NT2/D1 (cell line): ENCODE results near the gene SLC9A8.

ENCODE experiments used
- DNase-seq: peaks from one replicate; pipeline ENCODE4 v3.0.0-alpha.2; 2011; ENCODE audit warnings: low read depth, low spot score
- H3K27me3 ChIP-seq: 2 replicates; pipeline ENCODE4 v1.6.0; 2011; ENCODE audit warnings: mild to moderate bottlenecking; ENCODE audit not compliant: insufficient read length, insufficient read depth
- H3K36me3 ChIP-seq: 2 replicates; pipeline ENCODE4 v1.6.1; 2011; ENCODE audit warnings: mild to moderate bottlenecking, low read length, mixed read lengths; ENCODE audit not compliant: insufficient read depth, insufficient read length
- H3K4me1 ChIP-seq: 2 replicates; pipeline ENCODE4 v1.5.1; 2011; ENCODE audit not compliant: insufficient read depth, insufficient read length
- H3K4me3 ChIP-seq: 2 replicates; pipeline ENCODE4 v1.5.1; 2011; ENCODE audit warnings: low read depth; ENCODE audit not compliant: insufficient read length
- H3K9ac ChIP-seq: 2 replicates; pipeline ENCODE4 v1.6.0; 2011; ENCODE audit warnings: low read depth; ENCODE audit not compliant: insufficient read length
- H3K9me3 ChIP-seq: 2 replicates; pipeline ENCODE4 v1.5.1; 2011; ENCODE audit warnings: mild to moderate bottlenecking, low read length; ENCODE audit not compliant: insufficient read depth
- SUZ12 ChIP-seq: IDR thresholded peaks from 2 replicates; pipeline ENCODE4 v1.6.1; 2011; ENCODE audit not compliant: insufficient read length, insufficient read depth; ENCODE audit errors: extremely low read depth
- YY1 ChIP-seq: IDR thresholded peaks from 2 replicates; pipeline ENCODE4 v1.6.1; 2011; ENCODE audit not compliant: insufficient read length, insufficient read depth
- ZNF274 ChIP-seq: IDR thresholded peaks from 2 replicates; pipeline ENCODE4 v1.6.1; 2011; ENCODE audit warnings: mild to moderate bottlenecking, low read depth, low read length

The SLC9A8 gene

GRCh38 chr20:49904440-49905214 lies 92.0 kb downstream of the SLC9A8 start:
- DNase-seq = no peak
- no peak overlapping the region for H3K9ac ChIP-seq
- H3K9me3 ChIP-seq = no peaks in the 10 kb centered on the region
- TF ChIP-seq ZNF274 (no peak), SUZ12 (no peak), YY1 (no peak)
- H3K4me3 ChIP-seq = no peak overlapping the region
- no peaks in the 10 kb centered on the region for H3K27me3 ChIP-seq
- H3K4me1 ChIP-seq = no peaks in the 10 kb centered on the region
- H3K36me3 ChIP-seq = peaks cover 61% of the 10 kb centered on the region

GRCh38 chr20:49905415-49906091 lies 92.9 kb downstream of the SLC9A8 start:
- Histone ChIP-seq H3K9me3 (no peaks in the 10 kb centered on the region), H3K4me3 (no peak overlapping the region), H3K27me3 (no peaks in the 10 kb centered on the region), H3K9ac (no peak overlapping the region), H3K4me1 (peaks cover 2% of the 10 kb centered on the region), H3K36me3 (peaks cover 71% of the 10 kb centered on the region)
- TF ChIP-seq SUZ12 = no peak
- TF ChIP-seq YY1 = no peak
- no peak for TF ChIP-seq ZNF274
- DNase-seq = no peak

GRCh38 chr20:49906101-49906604 lies 93.5 kb downstream of the SLC9A8 start:
- Histone ChIP-seq H3K36me3 (peaks cover 72% of the 10 kb centered on the region), H3K9me3 (no peaks in the 10 kb centered on the region), H3K4me1 (peaks cover 2% of the 10 kb centered on the region), H3K9ac (no peak overlapping the region), H3K27me3 (no peaks in the 10 kb centered on the region), H3K4me3 (no peak overlapping the region)
- TF ChIP-seq ZNF274 (no peak), SUZ12 (no peak), YY1 (no peak)
- no peak for DNase-seq

GRCh38 chr20:49906615-49907154 lies 94.1 kb downstream of the SLC9A8 start:
- Histone ChIP-seq H3K9me3 (no peaks in the 10 kb centered on the region), H3K4me1 (peaks cover 2% of the 10 kb centered on the region), H3K9ac (no peak overlapping the region), H3K36me3 (peaks cover 74% of the 10 kb centered on the region), H3K4me3 (no peak overlapping the region), H3K27me3 (no peaks in the 10 kb centered on the region)
- TF ChIP-seq SUZ12 (no peak), YY1 (no peak), ZNF274 (no peak)
- DNase-seq = no peak

- H3K4me3 ChIP-seq = no peak overlapping the region
- no peak overlapping the region for H3K9ac ChIP-seq
- no peaks in the 10 kb centered on the region for H3K27me3 ChIP-seq
- TF ChIP-seq SUZ12 (no peak), YY1 (no peak)
- no peaks in the 10 kb centered on the region for H3K9me3 ChIP-seq
- peaks cover 79% of the 10 kb centered on the region for H3K36me3 ChIP-seq
- H3K4me1 ChIP-seq = peaks cover 2% of the 10 kb centered on the region
- DNase-seq = no peak
Observed at GRCh38 chr20:49907405-49908257, 95.0 kb downstream of the SLC9A8 start.

GRCh38 chr20:49908258-49908565 lies 95.6 kb downstream of the SLC9A8 start:
- no peaks in the 10 kb centered on the region for H3K27me3 ChIP-seq
- H3K4me3 ChIP-seq = no peak overlapping the region
- no peak for DNase-seq
- H3K9ac ChIP-seq = no peak overlapping the region
- no peaks in the 10 kb centered on the region for H3K9me3 ChIP-seq
- peaks cover 2% of the 10 kb centered on the region for H3K4me1 ChIP-seq
- peaks cover 81% of the 10 kb centered on the region for H3K36me3 ChIP-seq
- TF ChIP-seq YY1 (no peak), ZNF274 (no peak), SUZ12 (no peak)
